ENCODE measurements around the gene LSM5. TPM values are rescaled to one million over a fixed set of nuclear protein-coding genes. Genes with fewer than 3 reads are reported as not detected.

Gene LSM5
- 80.5 to 110 TPM (median 95.1 TPM) in 5 replicates for total RNA-seq (2022; extraction: Qiagen RNA extraction; ENCODE audit: low read depth)

GRCh38 chr7:32490127-32490796 lies at the start of gene LSM5:
Gene LSM5, minus strand, starts transcription at chr7:32490380. Its CDS starts 15 bp downstream, at chr7:32490365.

DNA sequence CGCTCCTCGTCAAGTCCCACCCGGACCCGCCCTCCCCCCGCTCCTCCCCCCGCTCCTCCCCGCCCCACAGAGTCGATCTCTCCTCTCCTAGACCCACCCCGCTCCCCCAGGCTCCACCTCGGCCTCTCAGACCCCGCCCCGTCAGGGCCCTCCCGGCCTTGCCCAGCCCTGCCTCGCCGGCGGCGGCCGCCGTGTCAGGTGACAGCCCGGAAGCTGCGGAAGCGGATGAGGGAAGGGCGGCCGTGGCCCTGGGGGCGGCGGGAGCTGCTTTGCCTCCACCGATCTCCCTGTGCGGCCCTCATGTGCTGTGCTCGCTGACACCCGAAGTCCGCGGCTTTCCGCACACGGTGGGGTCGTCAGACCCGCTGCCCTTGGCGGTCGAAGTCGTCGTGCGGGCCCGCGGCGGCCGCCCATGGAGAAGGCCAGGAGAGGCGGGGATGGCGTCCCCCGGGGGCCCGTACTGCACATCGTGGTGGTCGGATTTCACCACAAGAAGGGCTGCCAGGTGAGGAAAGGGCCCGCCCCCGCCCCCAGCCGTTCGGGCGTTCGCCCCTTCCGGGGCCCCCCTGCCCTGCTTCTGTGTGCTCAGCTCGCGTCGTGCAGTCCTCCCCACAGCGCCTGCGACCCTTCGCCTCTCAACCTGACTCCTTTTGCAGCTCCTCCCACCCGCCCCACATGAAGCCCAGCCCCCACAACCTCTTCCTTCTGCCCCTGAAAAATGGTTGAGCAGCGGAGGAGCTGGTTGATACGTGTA lies 5.3 kb upstream of the LSM5 start, which contains the start of gene AVL9:
Gene AVL9, plus strand, starts transcription at position 192 of the 754 bp plus-strand sequence. Its CDS starts 221 bp downstream, at position 413.

Other genes with a start within 250 kb of the LSM5 start
- gene AVL9, start 5.1 kb upstream of the LSM5 start, total RNA-seq (2022; extraction: Qiagen RNA extraction; ENCODE audit: low read depth), result 18.3 to 31.6 TPM (median 29.2 TPM) in 5 replicates

All from A549 treated with CpdA at 1 μM for 4 hours (cell line).